GM21529 (cell line): Measurements from ENCODE around the gene ESRRB.

Experiments
- ATAC-seq: cut with Tn5 transposase; IDR thresholded peaks from one replicate; pipeline ENCODE4 v1.9.1; 2021; ENCODE audit not compliant: unreplicated experiment

ESRRB gene

DNA sequence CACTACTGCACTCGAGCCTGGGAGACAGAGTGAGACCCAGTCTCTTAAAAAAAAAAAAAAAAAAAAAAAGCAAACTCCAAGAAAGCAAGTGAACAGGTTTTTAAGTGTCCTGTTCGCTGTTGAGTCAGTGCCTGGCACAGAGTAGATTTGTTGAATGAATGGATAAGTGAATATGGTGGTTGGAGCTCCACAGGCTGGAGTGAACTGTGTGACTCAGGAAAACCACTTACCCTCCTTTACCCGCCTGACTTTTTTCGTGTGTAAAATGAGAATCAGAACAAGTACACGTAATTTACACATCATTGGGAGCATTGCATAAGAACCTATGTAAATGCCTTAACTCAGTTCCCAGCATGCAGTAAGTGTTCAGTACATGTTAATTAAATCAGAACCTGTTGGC, 24.0 kb upstream of the ESRRB start:
- ATAC-seq, result no peak

DNA sequence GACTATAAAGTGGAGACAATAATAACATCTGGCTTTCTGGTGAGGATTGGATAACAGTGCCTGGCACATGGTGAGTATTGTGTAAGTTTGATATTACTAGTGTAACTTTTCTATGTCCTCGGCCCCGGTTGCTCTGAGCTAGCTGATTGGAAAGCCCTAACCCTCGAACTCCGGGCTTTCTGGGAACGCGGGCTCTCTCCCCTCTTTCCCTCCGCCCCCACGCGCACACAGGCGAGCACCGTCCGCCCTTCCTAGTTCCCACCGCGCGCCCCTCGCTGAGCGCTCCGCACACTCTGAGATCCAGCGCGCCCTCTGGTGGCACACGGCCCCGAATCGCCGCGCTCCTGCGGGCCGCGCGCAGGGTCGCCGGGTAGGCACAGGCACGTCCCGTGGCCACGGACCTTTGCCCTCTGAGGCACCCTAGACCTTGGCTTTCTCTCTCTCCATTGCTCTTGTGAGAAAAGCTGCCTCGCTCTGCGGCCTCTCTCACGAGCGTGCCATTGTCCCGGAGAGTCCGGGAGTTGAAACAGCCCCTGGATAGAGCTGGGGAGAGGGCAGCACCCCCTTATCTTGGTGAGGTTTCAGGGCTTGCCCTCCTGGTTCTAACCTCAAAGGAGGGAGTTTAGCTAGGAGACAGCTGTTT, 23.2 kb upstream of the ESRRB start:
- ATAC-seq, result peak; percentile 45

DNA sequence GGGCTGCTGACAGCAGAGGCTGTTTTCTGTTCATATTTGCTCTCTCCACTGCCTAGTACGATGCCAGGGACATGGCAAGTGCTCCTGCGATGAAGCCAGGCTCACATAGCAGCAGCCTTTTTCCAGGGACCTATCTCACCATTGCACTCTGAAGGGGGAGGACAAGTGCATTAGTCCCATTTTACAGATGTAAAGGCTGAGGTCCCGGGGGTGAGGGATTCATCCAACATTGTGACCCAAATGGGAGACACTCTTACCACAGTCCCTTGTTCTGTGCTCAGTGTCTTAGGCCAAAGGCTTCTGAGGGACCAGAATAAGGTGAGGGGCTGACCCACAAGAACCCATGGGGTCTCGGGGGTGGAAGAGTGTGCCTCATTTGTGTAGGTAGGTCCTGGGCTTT, 21.6 kb upstream of the ESRRB start:
- no peak for ATAC-seq

DNA sequence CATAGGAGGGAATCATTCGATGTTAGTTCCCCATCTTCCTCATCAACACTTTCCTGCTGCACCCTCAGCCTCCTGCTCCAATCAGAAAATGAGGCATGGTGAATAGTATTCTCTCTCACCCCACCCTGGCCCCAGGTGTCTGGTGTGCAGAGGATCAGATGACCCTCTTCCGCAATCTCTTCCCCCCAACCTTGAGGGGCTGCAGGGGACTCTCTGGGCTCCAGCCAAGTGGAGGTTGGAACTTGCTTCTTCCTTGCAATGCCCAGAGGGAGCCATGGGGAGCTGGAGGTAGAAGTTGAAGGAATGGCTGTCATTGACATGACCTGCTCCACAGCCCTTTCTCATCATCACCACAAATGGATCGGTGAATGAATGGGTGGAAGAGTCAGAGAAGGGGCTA, 20.2 kb upstream of the ESRRB start:
- ATAC-seq, result no peak

DNA sequence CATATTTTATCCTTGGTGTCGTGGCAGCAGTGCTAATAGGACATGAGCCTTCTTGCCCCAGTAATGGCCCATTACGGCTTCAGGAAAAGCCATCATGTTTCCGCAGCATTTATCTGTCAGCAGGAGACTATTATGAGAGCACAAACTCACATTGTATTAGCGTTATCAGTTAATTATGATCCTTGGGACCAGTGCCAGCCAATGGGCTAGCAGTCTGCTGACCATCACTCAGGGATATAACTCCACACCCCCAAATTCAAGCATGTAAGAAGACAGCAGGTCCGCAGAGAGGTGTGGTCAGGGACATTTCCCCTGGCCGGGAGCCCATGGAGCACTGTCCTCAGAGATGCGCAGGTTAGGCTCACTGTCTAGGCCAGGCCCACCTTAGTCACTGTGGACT, 4.9 kb upstream of the ESRRB start:
- no peak for ATAC-seq

DNA sequence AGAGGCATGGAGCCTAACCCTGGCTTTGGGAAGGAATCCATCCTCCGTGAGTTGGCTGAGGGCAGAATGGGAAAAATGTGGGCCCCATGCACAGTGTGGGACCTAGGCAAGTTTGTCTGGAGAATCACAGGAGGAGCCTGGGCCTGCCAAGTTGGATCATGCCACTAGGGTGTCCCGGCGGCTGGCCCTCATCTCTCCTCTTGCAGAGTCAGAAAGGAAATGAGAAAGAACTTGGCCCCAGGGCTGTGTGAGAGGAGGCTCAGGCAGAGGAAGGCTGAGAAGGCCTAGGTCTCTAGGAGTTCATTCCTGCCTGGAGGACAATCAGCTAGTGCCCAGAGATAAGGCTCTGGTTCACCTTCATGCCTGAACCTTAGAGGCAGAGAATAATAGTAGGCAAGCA, 2.5 kb upstream of the ESRRB start:
- ATAC-seq, result no peak

DNA sequence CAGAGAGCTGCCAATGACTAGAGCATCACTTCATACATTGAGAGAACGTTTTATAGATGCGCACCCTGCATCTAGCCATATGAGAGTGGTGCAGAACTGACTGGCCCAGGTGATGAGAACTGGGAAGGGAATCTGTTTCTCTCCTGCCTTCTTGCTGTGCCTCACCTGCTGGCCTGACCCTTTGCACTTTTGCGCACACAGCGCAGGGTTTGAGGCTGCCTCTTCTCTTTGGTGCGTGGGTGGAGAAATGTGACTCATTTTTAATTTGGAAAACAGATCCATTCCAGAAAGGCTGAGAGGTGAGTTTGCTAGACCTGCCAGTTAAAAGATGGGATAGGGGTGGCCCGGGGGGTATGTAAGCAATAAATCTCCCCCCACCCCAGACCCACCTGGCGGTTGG, 453 bp upstream of the ESRRB start:
- no peak for ATAC-seq

DNA sequence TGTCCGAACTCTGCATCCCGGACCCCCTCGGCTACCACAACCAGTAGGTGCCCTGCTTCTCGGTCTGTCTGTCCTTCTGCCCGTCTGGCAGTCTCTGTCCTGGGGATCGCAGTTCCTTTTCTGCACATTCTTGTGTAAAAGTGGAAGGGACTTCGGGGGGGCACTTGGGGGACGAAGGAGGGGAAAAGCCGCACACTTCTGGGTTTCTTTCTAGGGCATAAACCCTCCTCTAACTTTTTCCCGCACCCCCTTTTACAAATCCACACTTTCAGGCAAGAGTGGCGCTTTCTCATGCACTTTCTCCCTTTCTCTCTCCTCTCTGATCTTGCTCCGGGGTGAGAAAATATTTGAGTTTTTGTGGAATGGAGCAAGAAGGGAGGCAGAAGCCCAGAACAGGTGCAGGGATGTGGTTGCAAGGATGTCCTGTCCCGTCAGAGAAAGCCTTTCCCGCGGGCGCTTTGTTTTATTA, 506 bp downstream of the ESRRB start:
- no peak for ATAC-seq

- ATAC-seq, result no peak
Measured at GRCh38 chr14:76376878-76377734, 1.2 kb downstream of the ESRRB start.

GRCh38 chr14:76377735-76378074, 1.8 kb downstream of the ESRRB start:
- no peak for ATAC-seq

DNA sequence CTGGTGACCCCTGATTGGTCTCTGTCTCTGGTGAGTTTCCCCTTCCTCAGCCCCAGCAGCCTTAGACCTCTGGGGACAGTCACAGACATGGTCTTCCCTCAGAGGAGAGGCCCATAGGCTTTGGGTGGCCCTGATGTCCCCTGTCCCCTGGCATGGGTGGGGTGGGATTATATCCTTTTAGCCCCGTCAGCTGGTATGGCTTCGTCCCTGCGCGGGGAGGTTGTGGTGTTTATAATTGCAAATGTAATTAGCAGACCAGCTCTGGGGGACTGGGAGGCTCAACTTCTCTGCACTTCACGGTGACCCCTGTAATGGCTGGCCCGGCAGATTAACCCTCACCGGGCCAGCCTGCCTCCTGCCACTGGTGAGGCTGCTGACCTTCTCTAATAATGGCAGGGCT, 5.1 kb downstream of the ESRRB start:
- ATAC-seq, result no peak

GRCh38 chr14:76381817-76382494, 6.0 kb downstream of the ESRRB start:
- ATAC-seq, result no peak

GRCh38 chr14:76382495-76382832, 6.5 kb downstream of the ESRRB start:
- ATAC-seq, result no peak

GRCh38 chr14:76385435-76385834, 9.5 kb downstream of the ESRRB start:
- no peak for ATAC-seq

GRCh38 chr14:76386944-76387782, 11.2 kb downstream of the ESRRB start:
- ATAC-seq, result peak; percentile 79

GRCh38 chr14:76389841-76390240, 13.9 kb downstream of the ESRRB start:
- ATAC-seq, result no peak

DNA sequence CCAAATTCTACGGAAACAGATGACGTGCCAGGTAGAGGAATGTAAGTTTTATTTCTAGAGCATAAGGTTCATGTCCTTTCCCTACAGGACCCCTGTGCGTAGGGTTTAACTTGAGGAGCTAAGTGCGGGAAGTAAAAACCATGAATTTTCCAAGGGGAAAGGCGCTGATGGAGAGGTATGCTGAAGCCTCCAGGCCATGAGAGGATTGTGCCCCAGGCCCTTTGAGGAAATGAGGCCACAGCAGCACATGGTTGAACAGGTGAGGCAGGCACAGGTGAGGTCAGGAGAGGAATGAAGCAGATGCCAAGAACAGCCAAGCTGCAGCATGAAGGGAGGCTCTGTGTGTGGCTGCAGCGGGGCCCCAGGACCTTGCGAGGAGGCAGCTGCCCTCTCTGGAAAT, 14.7 kb downstream of the ESRRB start:
- no peak for ATAC-seq

DNA sequence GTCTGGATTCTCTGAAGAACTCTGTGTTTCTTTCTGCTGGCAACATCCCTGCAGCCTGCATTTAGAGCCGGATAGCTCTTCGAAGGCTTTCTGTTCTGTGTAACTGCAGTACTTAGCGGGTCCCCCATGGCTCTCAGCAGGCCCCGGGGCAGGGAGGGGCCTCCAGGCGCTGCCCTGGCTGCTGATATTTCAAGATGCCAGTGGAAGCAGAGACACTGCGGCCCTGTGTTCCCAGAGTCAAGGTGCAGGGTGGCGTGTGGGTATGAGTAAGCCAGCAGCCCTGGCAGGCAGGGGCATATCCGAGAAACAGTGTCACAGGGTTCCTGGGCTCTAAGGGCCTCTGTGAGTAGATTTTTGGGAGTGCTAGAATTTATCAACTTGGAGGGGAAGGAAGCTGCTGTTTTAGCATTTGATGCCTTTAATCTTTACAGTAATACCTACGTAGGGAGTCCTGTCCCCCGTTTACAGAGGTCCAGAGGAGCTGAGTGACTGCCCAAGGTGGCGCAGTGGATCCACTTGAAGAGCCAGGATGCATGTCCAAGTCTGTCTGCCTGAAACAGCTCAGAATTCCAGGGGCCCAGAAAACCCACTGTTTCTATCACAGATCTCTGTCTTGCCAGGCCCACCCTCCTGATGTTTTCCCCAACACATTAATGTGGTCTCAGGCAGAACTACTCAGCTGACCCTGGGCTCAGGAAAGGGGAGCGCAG, 16.2 kb downstream of the ESRRB start:
- no peak for ATAC-seq

DNA sequence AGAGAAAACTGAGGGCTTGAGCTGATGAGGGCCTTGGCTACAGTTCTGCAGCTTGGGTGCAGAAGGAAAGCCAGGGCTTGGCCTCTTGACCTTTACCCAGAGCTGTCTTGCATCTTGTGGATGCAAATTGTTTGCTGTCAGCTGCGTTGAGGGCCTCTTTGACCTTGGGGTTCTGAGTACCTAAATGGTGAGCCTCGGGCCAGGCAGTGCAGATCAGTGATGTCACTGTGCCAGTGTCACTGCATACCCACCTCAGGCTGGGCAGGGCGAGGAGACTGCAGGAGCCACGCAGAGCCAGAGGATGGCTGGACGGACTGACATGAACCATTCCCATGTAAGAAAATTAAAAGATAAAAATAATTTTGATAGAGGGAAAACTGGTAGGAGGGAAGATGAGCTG, 18.6 kb downstream of the ESRRB start:
- no peak for ATAC-seq

GRCh38 chr14:76395161-76395560, 19.2 kb downstream of the ESRRB start:
- no peak for ATAC-seq

GRCh38 chr14:76396714-76397187, 20.8 kb downstream of the ESRRB start:
- no peak for ATAC-seq
